Astrocyte of the spinal cord (primary cell): ENCODE measurements around the gene GGNBP2.

Experiments used
- DNase-seq: peaks from one replicate; pipeline ENCODE4 v3.0.0; 2011; ENCODE audit warnings: low read depth, low spot score
- H3K4me3 ChIP-seq: 2 replicates; pipeline ENCODE4 v1.5.1; 2011; ENCODE audit warnings: low read depth, mild to moderate bottlenecking, low read length, moderate library complexity
- in situ Hi-C: cut with HindIII; loops from 2 replicates; pipeline ENCODE4 v1.10.0; 2017; ENCODE audit warnings: low sequenced_read_pairs
- TF ChIP-seq, protein P1 (sequence below): IDR thresholded peaks from 2 replicates; pipeline ENCODE4 v1.5.1; 2012; ENCODE audit warnings: low read depth, mild to moderate bottlenecking, low read length, inconsistent platforms

GGNBP2 gene

DNA sequence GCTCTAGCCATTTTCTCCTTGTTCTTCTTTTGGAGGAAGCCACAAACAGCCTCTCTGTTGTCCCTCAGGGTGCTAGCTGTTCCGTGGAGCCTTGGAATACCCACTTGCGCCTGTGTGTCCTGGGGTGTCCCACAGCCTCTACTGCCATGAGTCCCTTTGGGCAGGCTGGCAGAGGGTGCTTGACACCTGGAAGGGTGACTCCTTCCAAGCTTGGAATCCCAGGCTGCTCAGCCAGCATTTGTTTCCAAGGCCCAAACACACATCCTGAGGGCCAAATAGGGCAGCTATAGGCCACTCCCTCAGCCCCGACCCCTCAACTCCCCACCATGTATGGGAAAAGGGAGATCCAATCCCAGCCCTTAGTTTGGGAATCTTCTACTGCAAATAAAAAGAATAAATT, 43.4 kb upstream of the GGNBP2 start:
- TF ChIP-seq, protein P1, sequence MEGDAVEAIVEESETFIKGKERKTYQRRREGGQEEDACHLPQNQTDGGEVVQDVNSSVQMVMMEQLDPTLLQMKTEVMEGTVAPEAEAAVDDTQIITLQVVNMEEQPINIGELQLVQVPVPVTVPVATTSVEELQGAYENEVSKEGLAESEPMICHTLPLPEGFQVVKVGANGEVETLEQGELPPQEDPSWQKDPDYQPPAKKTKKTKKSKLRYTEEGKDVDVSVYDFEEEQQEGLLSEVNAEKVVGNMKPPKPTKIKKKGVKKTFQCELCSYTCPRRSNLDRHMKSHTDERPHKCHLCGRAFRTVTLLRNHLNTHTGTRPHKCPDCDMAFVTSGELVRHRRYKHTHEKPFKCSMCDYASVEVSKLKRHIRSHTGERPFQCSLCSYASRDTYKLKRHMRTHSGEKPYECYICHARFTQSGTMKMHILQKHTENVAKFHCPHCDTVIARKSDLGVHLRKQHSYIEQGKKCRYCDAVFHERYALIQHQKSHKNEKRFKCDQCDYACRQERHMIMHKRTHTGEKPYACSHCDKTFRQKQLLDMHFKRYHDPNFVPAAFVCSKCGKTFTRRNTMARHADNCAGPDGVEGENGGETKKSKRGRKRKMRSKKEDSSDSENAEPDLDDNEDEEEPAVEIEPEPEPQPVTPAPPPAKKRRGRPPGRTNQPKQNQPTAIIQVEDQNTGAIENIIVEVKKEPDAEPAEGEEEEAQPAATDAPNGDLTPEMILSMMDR = no peak
- no peak overlapping the region for H3K4me3 ChIP-seq
- in situ Hi-C loops = no loop called here
- DNase-seq = no peak

DNA sequence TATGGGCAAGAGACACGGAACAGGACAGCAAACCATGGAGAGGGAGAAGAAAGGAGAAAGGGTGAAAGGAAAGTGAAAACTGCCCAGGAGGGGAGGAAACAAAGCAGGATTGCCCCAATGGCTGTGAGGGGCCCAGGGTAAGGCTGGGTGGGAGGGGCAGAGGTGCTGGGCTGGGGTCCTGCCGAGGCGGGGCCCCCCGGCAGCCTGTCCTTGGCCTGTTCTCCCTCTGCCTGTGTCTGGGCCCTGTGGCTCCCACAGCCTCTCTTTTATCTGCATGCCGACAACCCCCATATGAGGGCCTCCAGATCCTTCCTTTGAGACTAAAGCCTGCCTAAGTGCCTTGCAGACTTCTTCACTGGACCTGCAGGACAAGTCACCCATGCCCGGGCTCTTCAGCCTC, 42.8 kb upstream of the GGNBP2 start:
- DNase-seq = no peak
- in situ Hi-C loops = no loop called here
- TF ChIP-seq, protein P1 = no peak
- no peak overlapping the region for H3K4me3 ChIP-seq

DNA sequence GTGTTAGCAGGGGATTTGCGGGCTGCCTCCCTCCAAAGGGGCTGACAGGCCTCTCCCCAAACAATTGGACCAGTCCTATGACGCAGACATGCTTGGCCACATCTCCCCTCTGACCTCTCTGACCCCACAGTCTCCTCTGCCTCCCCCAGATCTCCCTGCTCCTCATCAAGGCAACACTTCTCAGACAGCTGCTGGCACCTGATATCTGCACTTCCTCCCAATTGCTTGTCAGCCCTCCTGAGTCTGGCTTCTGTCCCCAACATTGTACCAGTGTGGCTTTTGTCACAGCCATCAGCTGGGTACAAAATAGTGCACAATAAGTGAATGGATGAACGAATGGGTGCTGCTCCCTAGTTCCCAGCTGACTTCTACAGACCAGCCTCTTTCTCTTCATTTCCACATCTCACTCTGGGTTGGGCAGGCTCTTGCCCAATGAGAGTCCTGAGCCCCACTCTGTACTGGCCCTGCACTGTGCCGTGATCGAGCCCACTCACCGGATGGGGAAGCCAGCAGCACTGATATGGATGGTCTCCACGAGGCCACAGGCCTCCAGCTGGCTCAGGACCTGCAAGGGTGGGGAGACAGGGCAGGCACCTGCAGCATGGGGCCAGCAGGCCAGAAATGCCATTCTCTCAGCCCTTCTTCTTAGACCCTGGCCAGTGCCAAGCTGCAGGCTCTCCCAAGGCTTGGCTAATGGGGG, 41.1 kb upstream of the GGNBP2 start:
- TF ChIP-seq, protein P1 = no peak
- in situ Hi-C loops = no loop called here
- H3K4me3 ChIP-seq = no peak overlapping the region
- DNase-seq = no peak

DNA sequence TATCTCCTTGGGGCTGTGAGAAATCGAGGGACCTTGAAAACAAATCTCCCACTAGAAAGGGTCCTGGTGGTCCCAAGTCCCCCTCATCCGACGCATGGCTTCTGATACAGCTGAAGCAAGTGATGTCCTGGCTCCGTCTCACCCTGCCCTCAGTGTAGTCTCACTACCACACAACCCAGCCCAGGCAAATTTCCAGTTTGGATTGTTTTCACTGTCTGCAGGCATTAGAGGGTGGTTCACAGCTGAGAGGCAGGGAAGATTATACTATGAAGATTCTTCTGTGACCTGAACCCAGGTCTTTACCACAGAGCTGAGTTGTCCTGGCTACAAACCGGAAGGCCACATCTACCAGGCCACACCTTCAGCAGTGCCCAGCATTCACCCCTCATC, 40.6 kb upstream of the GGNBP2 start:
- no peak for DNase-seq

DNA sequence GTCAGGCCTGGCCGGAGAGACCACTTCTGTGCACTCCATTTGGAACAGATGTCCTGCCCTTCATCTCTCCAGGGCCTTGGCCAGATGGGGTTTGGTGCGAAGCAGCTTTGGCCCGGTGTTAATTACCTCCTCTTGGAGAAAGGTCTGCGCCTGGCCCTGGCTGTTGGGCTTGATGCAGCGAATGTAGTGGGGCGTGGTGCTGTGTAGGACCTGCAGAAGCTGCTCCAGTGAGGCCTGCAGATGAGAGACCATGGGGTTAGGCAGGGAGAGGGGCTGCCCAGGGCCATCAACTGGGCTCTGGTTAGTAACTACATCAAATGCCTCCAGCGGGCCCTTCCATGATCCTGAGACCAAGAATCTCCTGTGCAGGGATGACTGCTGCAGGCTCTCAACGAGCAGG, 39.5 kb upstream of the GGNBP2 start:
- in situ Hi-C loops = no loop called here
- H3K4me3 ChIP-seq = no peak overlapping the region
- DNase-seq = no peak
- TF ChIP-seq, protein P1 = no peak

More for the DNA sequence above, 40.6 kb upstream of the GGNBP2 start:
- TF ChIP-seq, protein P1 = no peak
- in situ Hi-C loops = no loop called here
- no peak overlapping the region for H3K4me3 ChIP-seq

DNA sequence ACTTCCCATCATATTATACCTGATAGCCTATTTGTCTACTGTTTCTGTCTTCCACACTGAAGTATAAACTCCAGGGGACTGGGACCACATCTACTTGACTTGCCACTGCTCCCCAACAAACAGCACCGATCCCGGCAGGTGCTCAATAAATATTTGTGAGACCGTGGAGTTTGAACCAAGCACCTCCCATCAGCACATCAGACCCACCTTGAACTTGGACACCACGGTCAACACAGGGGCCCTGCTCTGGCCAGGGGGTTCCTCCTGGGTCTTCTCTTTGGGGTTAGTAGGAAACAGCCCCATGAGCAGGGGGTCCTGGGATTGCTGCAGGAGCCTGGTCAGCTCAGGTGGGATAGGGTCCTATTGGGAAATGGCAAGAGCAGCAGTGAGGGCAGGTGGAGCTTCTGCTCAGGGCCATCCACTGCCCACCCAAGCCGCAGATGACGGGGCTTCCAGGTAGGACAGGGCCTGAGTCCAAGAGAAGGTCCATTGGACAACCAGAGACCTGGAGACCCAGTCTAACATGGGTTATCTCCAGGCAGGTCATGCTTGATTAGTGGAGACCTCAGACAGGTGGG, 38.4 kb upstream of the GGNBP2 start:
- DNase-seq = no peak
- in situ Hi-C loops = no loop called here
- TF ChIP-seq, protein P1 = no peak
- no peak overlapping the region for H3K4me3 ChIP-seq
